Left ventricle myocardium inferior (tissue), 1 donor: ENCODE results near the gene FILIP1L. TPM values are rescaled to one million over a fixed set of nuclear protein-coding genes. Genes with fewer than 3 reads are reported as not detected.
A peak's percentile ranks its signal among the peaks of the same experiment; 100 is the strongest.

Source experiments
- DNase-seq: peaks from one replicate; pipeline ENCODE4 v3.0.0-alpha.2; 2020
- H3K27ac ChIP-seq: fragments of 200-600 bp; replicated peaks from 2 replicates; pipeline ENCODE4 v1.8.0; 2021
- H3K27me3 ChIP-seq: fragments of 200-600 bp; 2 replicates; pipeline ENCODE4 v1.8.0; 2021; ENCODE audit warnings: low read depth
- H3K36me3 ChIP-seq: fragments of 200-600 bp; 2 replicates; pipeline ENCODE4 v1.8.0; 2021
- H3K4me1 ChIP-seq: fragments of 200-600 bp; 2 replicates; pipeline ENCODE4 v1.8.0; 2021
- H3K4me3 ChIP-seq: fragments of 200-600 bp; 2 replicates; pipeline ENCODE4 v1.8.0; 2021; ENCODE audit warnings: mild to moderate bottlenecking, moderate library complexity
- H3K9me3 ChIP-seq: fragments of 200-600 bp; replicated peaks from 2 replicates; pipeline ENCODE4 v1.8.0; 2021
- CTCF ChIP-seq: fragments of 200-600 bp; IDR thresholded peaks from 2 replicates; pipeline ENCODE4 v1.8.0; 2021; ENCODE audit warnings: antibody characterized with exemption, mild to moderate bottlenecking, borderline replicate concordance
- intact Hi-C: fragments of 100-400 bp; cut with micrococcal nuclease; formaldehyde crosslinking; loops from one replicate; pipeline ENCODE4 v1.11.0; 2022
- long read RNA-seq: library from polyadenylated mRNA; unstranded; transcript quantifications from one replicate; pipeline ENCODE4 v2.0.0, GENCODE V29; 2021
- total RNA-seq: library from RNA; stranded (reverse); fragmentation: NEBNext Ultra II Directional; extraction: Animal tissue kit (Norgen Biotek cat#: 25700); gene quantifications from one replicate; pipeline ENCODE4 v1.2.1, GENCODE V29; 2021
- donor health status: DM: no; HTN: yes; CAD: no; lungs with severe emphysema.

The FILIP1L gene
- 84.9 TPM for total RNA-seq
- long read RNA-seq, full-length matches to known transcripts = 44 of 63 reads
- long read RNA-seq, partial matches to known transcripts = 0 of 63 reads
- long read RNA-seq, other reads (novel, unspliced or antisense) = 19 of 63 reads

- intact Hi-C loops = no loop called here
- Histone ChIP-seq H3K4me3 (peak within 1 kb of the TSS; percentile 56), H3K27ac (peak within 1 kb of the TSS; percentile 75), H3K27me3 (no peaks in the 10 kb centered on the region), H3K36me3 (no peaks in the 10 kb centered on the region), H3K4me1 (peaks cover 23% of the 10 kb centered on the region), H3K9me3 (no peaks in the 10 kb centered on the region)
- DNase-seq = peak; percentile 41
- no peak for TF ChIP-seq CTCF
Measured at GRCh38 chr3:100114413-100115030, at the start of gene FILIP1L. Gene FILIP1L (minus strand): TSS chr3:100114501.

GRCh38 chr3:100163787-100164186 lies 49.5 kb upstream of the FILIP1L start:
- H3K27ac ChIP-seq = peak overlapping the region; percentile 75

GRCh38 chr3:100160521-100160920 lies 46.2 kb upstream of the FILIP1L start:
- DNase-seq = no peak
- intact Hi-C loops = loop anchor here (10.0 kb wide), 1 partner anchor 66 kb away; no protein-coding TSS in a partner anchor
- Histone ChIP-seq H3K9me3 (peaks cover 12% of the 10 kb centered on the region), H3K36me3 (peaks cover 5% of the 10 kb centered on the region), H3K4me3 (no peak overlapping the region), H3K27ac (peak overlapping the region; percentile 77), H3K27me3 (no peaks in the 10 kb centered on the region), H3K4me1 (peaks cover 64% of the 10 kb centered on the region)
- no peak for TF ChIP-seq CTCF

More at GRCh38 chr3:100163787-100164186, 49.5 kb upstream of the FILIP1L start:
- DNase-seq = no peak
- peaks cover 51% of the 10 kb centered on the region for H3K4me1 ChIP-seq
- H3K27me3 ChIP-seq = no peaks in the 10 kb centered on the region
- no peaks in the 10 kb centered on the region for H3K9me3 ChIP-seq
- H3K4me3 ChIP-seq = no peak overlapping the region
- intact Hi-C loops = loop anchor here (10.0 kb wide), 1 partner anchor 69 kb away; no protein-coding TSS in a partner anchor
- no peaks in the 10 kb centered on the region for H3K36me3 ChIP-seq
- TF ChIP-seq CTCF = no peak

GRCh38 chr3:100159331-100160153 lies 45.2 kb upstream of the FILIP1L start:
- TF ChIP-seq CTCF = no peak
- H3K9me3 ChIP-seq = peaks cover 22% of the 10 kb centered on the region
- intact Hi-C loops = loop anchor here (10.0 kb wide), 1 partner anchor 65 kb away; no protein-coding TSS in a partner anchor
- H3K4me3 ChIP-seq = no peak overlapping the region
- no peak for DNase-seq
- peaks cover 60% of the 10 kb centered on the region for H3K4me1 ChIP-seq
- peaks cover 10% of the 10 kb centered on the region for H3K36me3 ChIP-seq
- H3K27ac ChIP-seq = peak overlapping the region; percentile 77
- H3K27me3 ChIP-seq = no peaks in the 10 kb centered on the region

- intact Hi-C loops = no loop called here
- no peak for DNase-seq
Measured at GRCh38 chr3:100158918-100159330, 44.6 kb upstream of the FILIP1L start.

More at GRCh38 chr3:100158918-100159330, 44.6 kb upstream of the FILIP1L start:
- no peak overlapping the region for H3K4me3 ChIP-seq
- H3K27ac ChIP-seq = peak overlapping the region; percentile 77
- H3K27me3 ChIP-seq = no peaks in the 10 kb centered on the region
- TF ChIP-seq CTCF = no peak
- H3K9me3 ChIP-seq = peaks cover 22% of the 10 kb centered on the region
- H3K4me1 ChIP-seq = peaks cover 53% of the 10 kb centered on the region
- H3K36me3 ChIP-seq = peaks cover 10% of the 10 kb centered on the region
